Measurements from ENCODE around the gene PLIN1. TPM values are rescaled to one million over a fixed set of nuclear protein-coding genes. Genes with fewer than 3 reads are reported as not detected.
"Not testable (repeated sequence)": the region's sequence is repeated elsewhere in the genome, so short reads cannot be mapped to it uniquely, and the experiment has no call there.

PLIN1 gene, protein sequence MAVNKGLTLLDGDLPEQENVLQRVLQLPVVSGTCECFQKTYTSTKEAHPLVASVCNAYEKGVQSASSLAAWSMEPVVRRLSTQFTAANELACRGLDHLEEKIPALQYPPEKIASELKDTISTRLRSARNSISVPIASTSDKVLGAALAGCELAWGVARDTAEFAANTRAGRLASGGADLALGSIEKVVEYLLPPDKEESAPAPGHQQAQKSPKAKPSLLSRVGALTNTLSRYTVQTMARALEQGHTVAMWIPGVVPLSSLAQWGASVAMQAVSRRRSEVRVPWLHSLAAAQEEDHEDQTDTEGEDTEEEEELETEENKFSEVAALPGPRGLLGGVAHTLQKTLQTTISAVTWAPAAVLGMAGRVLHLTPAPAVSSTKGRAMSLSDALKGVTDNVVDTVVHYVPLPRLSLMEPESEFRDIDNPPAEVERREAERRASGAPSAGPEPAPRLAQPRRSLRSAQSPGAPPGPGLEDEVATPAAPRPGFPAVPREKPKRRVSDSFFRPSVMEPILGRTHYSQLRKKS
- 1 to 10 TPM in 1 of 4 donors, under 1 TPM in 3; 0.68 to 1.3 (median 0.93) TPM for polyA plus RNA-seq (ENCODE audit: insufficient read length in 4 of 4)

GRCh38 chr15:89679212-89679611 lies at the start of gene PLIN1:
Gene PLIN1, minus strand, starts transcription at chr15:89679367. Its CDS starts 1,878 bp downstream, at chr15:89677489.
- DNase-seq (ENCODE audit: low read depth in 4 of 4, low spot score in 3 of 4) = no peak

- no peak for DNase-seq (ENCODE audit: low read depth in 4 of 4, low spot score in 3 of 4)
Measured at GRCh38 chr15:89728254-89728653, 49.1 kb upstream of the PLIN1 start.

DNA sequence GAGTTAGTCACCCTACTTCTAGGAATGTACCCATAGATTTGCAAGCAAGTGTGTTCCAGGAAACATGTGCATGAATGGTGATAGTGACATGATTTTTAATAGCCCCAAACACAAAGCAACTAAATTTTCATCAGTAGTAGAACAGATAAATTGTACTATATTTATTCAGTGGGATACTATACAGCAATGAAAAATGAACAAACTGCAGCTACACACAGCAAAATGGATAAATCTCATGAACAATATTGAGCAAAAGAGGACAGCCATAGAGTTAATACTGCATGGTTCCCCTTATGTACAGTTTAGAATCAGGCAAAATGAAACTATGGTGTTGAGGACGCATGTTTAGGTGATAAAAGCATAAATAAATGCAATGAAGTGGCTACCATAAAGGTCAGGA lies 45.9 kb upstream of the PLIN1 start:
- no peak for DNase-seq (ENCODE audit: low read depth in 4 of 4, low spot score in 3 of 4)

- DNase-seq (ENCODE audit: low read depth in 4 of 4, low spot score in 3 of 4) = no peak
Measured at GRCh38 chr15:89724621-89725020, 45.5 kb upstream of the PLIN1 start.

GRCh38 chr15:89723031-89723430 lies 43.9 kb upstream of the PLIN1 start:
- DNase-seq (ENCODE audit: low read depth in 4 of 4, low spot score in 3 of 4) = no peak

DNA sequence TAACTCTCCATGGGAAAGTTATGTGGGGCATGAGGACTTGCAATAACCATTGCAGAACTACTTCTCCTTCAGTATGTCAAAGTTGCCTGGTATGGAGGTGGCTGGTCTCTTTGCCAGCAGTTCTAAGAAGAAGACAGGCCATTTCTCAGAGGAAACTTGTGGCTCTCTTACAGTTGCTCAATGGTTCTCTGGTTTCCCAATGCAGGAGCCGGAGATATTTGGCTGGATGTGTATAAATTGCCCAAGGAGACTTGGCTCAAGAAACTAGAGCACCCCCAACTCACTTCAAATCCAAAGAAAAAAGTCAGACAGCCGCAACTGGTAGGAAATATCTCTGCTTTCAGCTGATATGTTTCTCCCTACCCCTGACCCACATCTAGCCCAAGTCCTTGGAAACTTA lies 35.6 kb upstream of the PLIN1 start:
- DNase-seq (ENCODE audit: low read depth in 4 of 4, low spot score in 3 of 4) = no peak

DNA sequence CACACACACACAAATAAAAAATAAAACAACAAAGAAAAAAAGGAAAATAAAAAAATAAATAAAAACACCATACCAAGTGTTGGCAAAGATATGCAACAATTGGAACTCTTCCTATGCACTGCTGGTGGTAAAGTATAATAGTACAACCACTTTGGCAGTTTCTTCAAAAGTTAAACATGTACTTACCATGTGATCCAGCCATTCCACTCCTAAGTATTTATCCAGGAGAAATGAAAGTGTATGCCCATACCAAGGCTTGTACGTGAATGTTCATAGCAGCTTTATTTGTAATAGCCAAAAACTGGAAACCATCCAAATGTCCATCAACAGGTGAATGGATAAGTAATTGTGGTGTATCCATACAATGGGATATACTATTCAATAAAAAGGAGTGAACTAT lies 28.4 kb upstream of the PLIN1 start:
- no peak for DNase-seq (ENCODE audit: low read depth in 4 of 4, low spot score in 3 of 4)

GRCh38 chr15:89704411-89704810 lies 25.2 kb upstream of the PLIN1 start:
- DNase-seq (ENCODE audit: low read depth in 4 of 4, low spot score in 3 of 4) = no peak

DNA sequence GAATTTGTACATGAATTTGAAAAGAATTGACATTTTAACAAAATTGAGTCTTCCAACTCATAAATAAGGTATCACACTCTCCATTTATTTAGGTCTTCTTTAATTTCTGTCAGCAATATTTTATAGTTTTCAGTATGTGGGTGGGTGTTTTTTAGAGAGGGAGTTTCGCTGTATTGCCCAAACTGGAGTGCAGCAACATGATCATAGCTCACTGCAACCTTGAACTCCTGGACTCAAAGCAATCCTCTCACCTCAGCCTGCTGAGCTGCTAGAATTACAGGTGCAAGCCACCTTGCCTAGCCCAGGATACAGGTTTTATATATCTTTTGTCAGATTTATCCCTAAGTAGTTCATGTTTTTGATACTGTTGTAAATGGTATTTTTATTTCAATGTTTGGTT lies 16.0 kb upstream of the PLIN1 start:
- no peak for DNase-seq (ENCODE audit: low read depth in 4 of 4, low spot score in 3 of 4)

DNA sequence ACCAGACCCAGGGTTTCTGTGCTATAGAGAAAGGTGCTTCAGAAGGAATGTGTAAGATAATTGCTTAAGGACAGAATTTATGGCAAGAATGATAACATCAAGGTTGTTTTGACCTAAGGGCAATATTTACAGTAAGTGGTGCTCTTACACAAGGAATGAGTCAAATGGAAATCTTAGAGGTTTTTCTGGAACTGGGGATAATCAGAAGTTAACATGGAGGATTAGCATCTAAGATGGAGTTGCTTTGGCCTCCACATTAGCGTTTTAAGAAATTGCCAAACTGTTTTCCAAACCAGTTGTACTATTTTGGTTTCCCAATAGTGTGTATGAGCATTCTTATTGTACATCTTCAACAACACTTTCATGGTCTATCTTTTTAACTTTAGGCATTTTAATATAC lies 14.5 kb upstream of the PLIN1 start:
- DNase-seq (ENCODE audit: low read depth in 4 of 4, low spot score in 3 of 4) = no peak

GRCh38 chr15:89693091-89693490 lies 13.9 kb upstream of the PLIN1 start:
- no peak for DNase-seq (ENCODE audit: low read depth in 4 of 4, low spot score in 3 of 4)

DNA sequence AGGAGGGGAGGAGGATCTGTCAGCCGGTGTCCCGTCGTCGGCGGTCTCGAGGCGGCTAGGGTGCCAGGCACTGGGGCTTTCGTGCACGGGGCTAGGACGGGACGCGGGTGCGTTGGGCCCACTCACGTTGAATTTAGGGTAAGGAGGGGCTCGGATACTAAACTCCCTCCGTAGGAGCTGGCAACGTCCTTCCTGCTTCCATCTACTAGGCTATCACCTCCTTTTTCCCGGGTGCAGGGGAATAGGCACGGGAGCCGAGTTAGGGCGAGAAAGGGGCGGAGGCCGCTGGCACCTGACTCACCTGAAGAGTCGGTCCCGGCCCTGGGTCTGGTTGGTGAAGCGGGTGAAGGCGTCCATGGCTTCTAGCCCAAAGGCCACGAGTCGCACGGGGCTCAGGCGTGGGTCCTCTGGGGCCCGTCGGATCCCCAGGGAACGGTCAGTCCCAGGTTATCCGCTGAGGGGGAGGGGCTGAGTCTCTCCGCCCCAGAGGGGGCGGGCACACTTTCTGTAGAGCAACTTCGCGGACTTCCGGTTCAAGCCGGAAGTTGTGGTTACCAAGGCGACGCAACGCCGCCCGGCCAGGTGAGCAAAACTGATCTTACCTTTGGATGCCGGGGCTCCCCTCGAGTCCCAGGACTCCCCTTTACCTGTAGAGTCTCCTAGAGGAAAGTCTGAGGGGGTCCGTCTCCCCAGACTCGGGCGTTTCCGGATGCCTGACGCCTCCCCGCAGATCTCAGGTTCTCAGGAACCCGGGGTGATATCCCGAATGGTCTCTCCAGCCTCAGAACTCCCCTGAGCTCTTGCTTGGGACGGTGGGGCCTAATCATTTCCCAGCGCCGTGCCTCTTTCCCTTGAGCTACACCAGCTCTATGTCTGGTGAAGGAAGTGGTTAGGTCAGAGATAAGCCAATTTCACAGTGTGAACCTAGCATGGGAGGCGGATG lies 11.4 kb upstream of the PLIN1 start, which contains the start of the genes PEX11A and WDR93:
PEX11A (minus strand) TSS at position 479 of the 943 bp plus-strand sequence; CDS start at position 357, 122 bp downstream.
WDR93 (plus strand) TSS at position 536 of the 943 bp plus-strand sequence. CDS start 10,936 bp downstream, outside the sequence.
- peak; percentile 70 to 77 (median 76) for DNase-seq (ENCODE audit: low read depth in 4 of 4, low spot score in 3 of 4)

DNA sequence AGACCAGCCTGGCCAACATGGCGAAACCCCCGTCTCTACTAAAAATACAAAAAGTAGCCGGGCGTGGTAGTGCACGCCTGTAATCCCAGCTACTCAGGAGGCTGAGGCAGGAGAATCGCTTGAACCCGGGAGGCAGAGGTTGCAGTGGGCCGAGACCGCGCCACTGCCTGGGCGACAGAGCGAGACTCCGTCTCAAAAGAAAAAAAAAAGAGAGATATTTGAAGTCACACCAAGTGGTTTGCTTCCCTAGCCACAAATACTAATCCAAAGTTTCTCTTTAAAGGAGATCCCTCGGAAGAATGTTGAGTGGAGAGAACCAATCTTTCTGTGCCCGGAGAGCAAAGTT lies 10.7 kb upstream of the PLIN1 start:
- not testable (repeated sequence) for DNase-seq (ENCODE audit: low read depth in 4 of 4, low spot score in 3 of 4)

DNA sequence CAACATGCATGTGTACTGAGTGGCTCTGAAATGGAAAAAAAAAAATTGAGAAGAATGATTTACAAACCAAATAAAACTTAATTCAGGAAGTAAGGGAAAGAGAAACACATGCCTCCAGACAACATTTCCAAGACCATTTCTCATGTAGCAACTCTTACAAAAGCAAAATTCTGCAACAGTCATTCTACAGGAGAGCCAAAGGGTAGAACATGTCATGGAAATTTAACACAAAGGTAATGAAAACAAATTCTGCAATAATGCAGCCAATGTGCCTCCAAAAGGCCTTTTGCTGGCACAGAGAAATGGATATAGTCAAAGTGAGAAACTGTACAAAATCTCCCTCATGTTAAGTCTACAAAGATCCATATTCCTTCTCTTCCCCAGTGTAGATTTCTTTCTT lies 7.4 kb upstream of the PLIN1 start:
- DNase-seq (ENCODE audit: low read depth in 4 of 4, low spot score in 3 of 4) = no peak

GRCh38 chr15:89685995-89686394 lies 6.8 kb upstream of the PLIN1 start:
- no peak for DNase-seq (ENCODE audit: low read depth in 4 of 4, low spot score in 3 of 4)

GRCh38 chr15:89681146-89681545 lies 2.0 kb upstream of the PLIN1 start:
- DNase-seq (ENCODE audit: low read depth in 4 of 4, low spot score in 3 of 4) = no peak

DNA sequence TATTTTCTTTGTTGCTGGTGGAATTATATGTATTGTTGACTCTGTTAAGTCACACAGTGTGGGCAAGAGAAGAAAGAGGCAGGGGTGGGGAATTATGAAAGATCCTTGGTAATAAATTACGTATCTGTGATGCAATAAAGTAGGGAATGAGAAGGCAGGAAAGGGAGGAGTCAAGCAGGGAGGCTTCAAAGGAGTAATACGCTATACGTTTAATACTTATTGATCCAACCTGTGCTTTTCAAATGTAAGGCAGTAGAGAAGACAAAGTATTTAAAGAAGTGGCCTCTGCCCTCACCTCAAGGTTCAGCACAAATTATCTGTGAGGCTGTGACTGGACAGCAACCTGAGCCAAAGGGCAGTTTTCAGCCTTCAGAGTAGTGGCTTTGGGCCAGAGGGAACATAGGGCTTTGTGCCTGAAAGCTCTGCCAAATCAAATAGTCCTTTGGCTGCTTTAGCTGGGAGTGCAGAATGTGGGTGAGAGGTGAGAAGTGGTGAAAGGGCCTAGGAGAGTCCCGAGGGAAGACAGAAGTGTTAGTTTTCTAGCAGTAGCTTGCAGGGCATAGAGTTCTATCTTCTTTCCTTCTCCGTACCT lies 1.2 kb upstream of the PLIN1 start:
- no peak for DNase-seq (ENCODE audit: low read depth in 4 of 4, low spot score in 3 of 4)

DNA sequence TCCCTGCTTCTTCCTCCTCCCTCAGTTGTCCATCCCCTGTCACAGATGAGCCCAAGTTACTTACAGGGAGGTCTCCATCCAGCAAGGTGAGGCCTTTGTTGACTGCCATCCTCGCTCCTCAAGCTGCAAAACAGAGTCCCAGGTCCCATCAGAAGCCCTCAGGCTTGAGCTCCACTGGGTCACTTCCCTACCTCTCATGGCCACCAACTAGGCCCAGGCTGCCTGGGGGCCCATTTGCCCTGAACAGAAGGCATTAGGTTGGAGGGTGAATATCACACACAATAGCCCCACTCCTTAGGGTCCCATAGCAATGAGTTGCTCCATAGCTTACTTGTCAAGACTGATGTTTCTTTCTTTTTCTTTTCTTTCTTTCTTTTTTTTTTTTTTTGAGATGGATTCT lies 1.8 kb downstream of the PLIN1 start:
- DNase-seq (ENCODE audit: low read depth in 4 of 4, low spot score in 3 of 4) = no peak

- no peak for DNase-seq (ENCODE audit: low read depth in 4 of 4, low spot score in 3 of 4)
Measured at GRCh38 chr15:89675606-89676005, 3.6 kb downstream of the PLIN1 start.

DNA sequence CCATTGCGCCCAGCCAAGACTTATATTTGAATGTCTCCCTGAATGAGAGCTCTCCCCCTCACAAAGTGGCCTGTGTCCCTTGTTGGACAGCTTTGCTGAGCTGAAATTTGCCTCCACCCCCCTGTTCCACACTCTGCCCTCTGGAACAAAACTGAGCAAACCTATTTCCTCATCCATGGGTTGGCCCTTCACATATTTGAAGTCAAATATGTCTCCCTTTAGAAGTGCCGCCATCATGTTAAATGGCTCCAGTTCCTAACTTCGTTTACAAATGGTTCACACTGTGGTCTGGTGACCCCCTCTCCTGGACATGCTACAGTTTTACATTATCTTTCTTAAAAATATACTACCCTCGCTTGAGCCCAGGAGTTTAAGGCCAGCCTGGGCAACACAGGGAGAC lies 4.6 kb downstream of the PLIN1 start:
- no peak for DNase-seq (ENCODE audit: low read depth in 4 of 4, low spot score in 3 of 4)

DNA sequence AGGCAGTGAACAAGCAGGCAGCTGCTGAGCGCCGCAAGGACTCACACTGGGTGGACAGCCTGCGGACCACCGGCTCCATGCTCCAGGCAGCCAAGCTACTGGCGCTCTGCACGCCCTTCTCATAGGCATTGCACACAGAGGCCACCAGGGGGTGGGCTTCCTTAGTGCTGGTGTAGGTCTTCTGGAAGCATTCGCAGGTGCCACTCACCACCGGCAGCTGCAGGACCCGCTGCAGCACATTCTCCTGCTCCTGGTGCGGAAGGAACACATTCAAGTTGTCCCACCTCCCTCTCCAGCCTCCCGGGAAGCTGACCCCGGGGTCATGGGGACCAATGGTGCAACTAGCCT lies 6.0 kb downstream of the PLIN1 start:
- no peak for DNase-seq (ENCODE audit: low read depth in 4 of 4, low spot score in 3 of 4)
